Muscle of leg (tissue), 11 donors: ENCODE data around the gene STMN3. TPM values are rescaled to one million over a fixed set of nuclear protein-coding genes. Genes with fewer than 3 reads are reported as not detected.

Experiments used
- DNase-seq: peaks from one replicate; pipeline ENCODE4 v3.0.0; 2013
- H3K27ac ChIP-seq: one replicate; pipeline ENCODE4 v1.5.1; 2013; ENCODE audit warnings: mild to moderate bottlenecking, low read length, control low read depth
- H3K27me3 ChIP-seq: one replicate; pipeline ENCODE4 v1.6.1; 2013; ENCODE audit warnings: low read length; ENCODE audit not compliant: control insufficient read depth, insufficient read depth
- H3K36me3 ChIP-seq: one replicate; pipeline ENCODE4 v1.6.1; 2013; ENCODE audit warnings: low read length; ENCODE audit not compliant: control insufficient read depth, insufficient read depth
- H3K4me1 ChIP-seq: one replicate; pipeline ENCODE4 v1.6.1; 2013; ENCODE audit warnings: low read length; ENCODE audit not compliant: control insufficient read depth, insufficient read depth
- H3K4me3 ChIP-seq: one replicate; pipeline ENCODE4 v1.5.1; 2013; ENCODE audit warnings: low read length, control low read depth
- H3K9me3 ChIP-seq: replicated peaks from 2 replicates; pipeline ENCODE4 v1.6.1; 2013; ENCODE audit warnings: low read depth, low read length; ENCODE audit not compliant: control insufficient read depth
- WGBS: methylation state at CpG from one replicate; pipeline ENCODE4 v1.1.5; 2013; ENCODE audit warnings: missing lambda C conversion rate; ENCODE audit not compliant: insufficient coverage; 5-methylcytosine and 5-hydroxymethylcytosine counted together
- polyA plus RNA-seq, 8 donors: library from polyadenylated mRNA; unstranded; fragments of 120-200 nt; gene quantifications; one replicate each; pipeline versions ENCODE4 v1.2.1 to v1.2.3, GENCODE V29; 2013; ENCODE audit warnings: inconsistent platforms in 1 of 8, low replicate concordance in 1 of 8; ENCODE audit not compliant: insufficient read length in 8 of 8, insufficient read depth in 1 of 8
- total RNA-seq: library from RNA; stranded (reverse); fragments of 120-200 nt; gene quantifications from one replicate; pipeline ENCODE4 v1.2.4, GENCODE V29; 2013

Gene STMN3
- total and polyA plus RNA-seq, 9 donors = 12.3 to 31.9 (median 18.4) TPM

- 71% methylated on average over 17 of the region's 20 CpGs for WGBS
- Histone ChIP-seq H3K4me1 (peaks cover 26% of the 10 kb centered on the region), H3K4me3 (no peak overlapping the region), H3K9me3 (no peaks in the 10 kb centered on the region), H3K27me3 (no peaks in the 10 kb centered on the region), H3K27ac (no peak overlapping the region), H3K36me3 (peaks cover 30% of the 10 kb centered on the region)
- no peak for DNase-seq
Observed at GRCh38 chr20:63692436-63693082, 39.3 kb upstream of the STMN3 start.

GRCh38 chr20:63691711-63692435 lies 38.6 kb upstream of the STMN3 start:
- Histone ChIP-seq H3K27ac (no peak overlapping the region), H3K9me3 (no peaks in the 10 kb centered on the region), H3K4me1 (peaks cover 26% of the 10 kb centered on the region), H3K27me3 (no peaks in the 10 kb centered on the region), H3K4me3 (no peak overlapping the region), H3K36me3 (peaks cover 30% of the 10 kb centered on the region)
- DNase-seq = peak; percentile 30
- 75% methylated on average over 21 of the region's 21 CpGs for WGBS

- no peak overlapping the region for H3K4me3 ChIP-seq
- H3K27ac ChIP-seq = no peak overlapping the region
- no peaks in the 10 kb centered on the region for H3K9me3 ChIP-seq
- peak; percentile 25 for DNase-seq
- H3K4me1 ChIP-seq = peaks cover 26% of the 10 kb centered on the region
- WGBS = 74% methylated on average over 18 of the region's 24 CpGs
- no peaks in the 10 kb centered on the region for H3K27me3 ChIP-seq
- peaks cover 30% of the 10 kb centered on the region for H3K36me3 ChIP-seq
Observed at GRCh38 chr20:63690898-63691710, 37.9 kb upstream of the STMN3 start.

- Histone ChIP-seq H3K27me3 (no peaks in the 10 kb centered on the region), H3K4me1 (peaks cover 26% of the 10 kb centered on the region), H3K9me3 (no peaks in the 10 kb centered on the region), H3K36me3 (peaks cover 25% of the 10 kb centered on the region), H3K4me3 (no peak overlapping the region), H3K27ac (no peak overlapping the region)
- 84% methylated on average over 21 of the region's 40 CpGs for WGBS
- DNase-seq = no peak
Observed at GRCh38 chr20:63690003-63690897, 37.0 kb upstream of the STMN3 start.

GRCh38 chr20:63689046-63690002 lies 36.1 kb upstream of the STMN3 start:
- no peaks in the 10 kb centered on the region for H3K9me3 ChIP-seq
- H3K27me3 ChIP-seq = no peaks in the 10 kb centered on the region
- H3K36me3 ChIP-seq = peaks cover 16% of the 10 kb centered on the region
- WGBS = 86% methylated on average over 42 of the region's 44 CpGs
- DNase-seq = no peak
- H3K27ac ChIP-seq = no peak overlapping the region
- no peak overlapping the region for H3K4me3 ChIP-seq
- H3K4me1 ChIP-seq = peaks cover 26% of the 10 kb centered on the region

- Histone ChIP-seq H3K27me3 (no peaks in the 10 kb centered on the region), H3K4me1 (peaks cover 26% of the 10 kb centered on the region), H3K27ac (peak overlapping the region; percentile 10), H3K9me3 (no peaks in the 10 kb centered on the region), H3K4me3 (no peak overlapping the region), H3K36me3 (peaks cover 16% of the 10 kb centered on the region)
- no peak for DNase-seq
- 77% methylated on average over 21 of the region's 31 CpGs for WGBS
Observed at GRCh38 chr20:63688228-63689045, 35.2 kb upstream of the STMN3 start.

- Histone ChIP-seq H3K27ac (peak overlapping the region; percentile 85), H3K4me1 (peaks cover 27% of the 10 kb centered on the region)
- WGBS = 84% methylated on average over 21 of the region's 29 CpGs
Observed at GRCh38 chr20:63687419-63688178, 34.4 kb upstream of the STMN3 start.

More at GRCh38 chr20:63687419-63688178, 34.4 kb upstream of the STMN3 start:
- H3K36me3 ChIP-seq = peaks cover 18% of the 10 kb centered on the region
- DNase-seq = no peak
- no peaks in the 10 kb centered on the region for H3K9me3 ChIP-seq
- no peaks in the 10 kb centered on the region for H3K27me3 ChIP-seq
- H3K4me3 ChIP-seq = no peak overlapping the region
